MG63 (cell line): ENCODE results near the gene SLC25A45. TPM values are rescaled to one million over a fixed set of nuclear protein-coding genes. Genes with fewer than 3 reads are reported as not detected.
A peak's percentile ranks its signal among the peaks of the same experiment; 100 is the strongest.

ENCODE experiments used
- DNase-seq: peaks from one replicate; pipeline ENCODE4 v3.0.0-alpha.2; 2020
- H3K27me3 ChIP-seq: fragments of 250-450 bp; sonication (Bioruptor Pico); 2 replicates; pipeline ENCODE4 v1.5.1; 2020; ENCODE audit warnings: mild to moderate bottlenecking, moderate library complexity
- H3K36me3 ChIP-seq: fragments of 250-450 bp; sonication (Bioruptor Pico); 2 replicates; pipeline ENCODE4 v1.5.1; 2020; ENCODE audit warnings: mild to moderate bottlenecking, moderate library complexity
- H3K4me3 ChIP-seq: fragments of 250-450 bp; sonication (Bioruptor Pico); 2 replicates; pipeline ENCODE4 v1.5.1; 2020; ENCODE audit warnings: mild to moderate bottlenecking, moderate library complexity
- H3K9me3 ChIP-seq: fragments of 250-450 bp; sonication (Bioruptor Pico); 2 replicates; pipeline ENCODE4 v1.5.1; 2020; ENCODE audit warnings: mild to moderate bottlenecking, moderate library complexity
- total RNA-seq: library from RNA; depleted of rRNA; stranded (reverse); fragments of >200 nt; shearing (Covaris generic); gene quantifications from 2 replicates; pipeline ENCODE4 v1.2.3, GENCODE V29; 2014; ENCODE audit warnings: low replicate concordance

Gene SLC25A45
- total RNA-seq, 1 experiment from 2014 or later, result 1.9 TPM

- Histone ChIP-seq H3K9me3 (peaks cover 5% of the 10 kb centered on the region; the same call in 1 of the 2 replicates), H3K36me3 (peaks cover 58% of the 10 kb centered on the region), H3K27me3 (no peaks in the 10 kb centered on the region; the same call in 1 of the 2 replicates), H3K4me3 (peak overlapping the region; percentile 80)
- no peak for DNase-seq
Measured at GRCh38 chr11:65423516-65424204, 41.2 kb upstream of the SLC25A45 start.

GRCh38 chr11:65422633-65423515 lies 40.4 kb upstream of the SLC25A45 start, which contains the start of gene NEAT1:
TSS of gene NEAT1 (plus strand) at chr11:65422798.
- DNase-seq, result peak; percentile 97
- peaks cover 51% of the 10 kb centered on the region for H3K36me3 ChIP-seq
- peak within 1 kb of the TSS; percentile 80 for H3K4me3 ChIP-seq
- no peaks in the 10 kb centered on the region; the same call in 1 of the 2 replicates for H3K27me3 ChIP-seq
- peaks cover 5% of the 10 kb centered on the region; the same call in 1 of the 2 replicates for H3K9me3 ChIP-seq

GRCh38 chr11:65421794-65422632 lies 39.6 kb upstream of the SLC25A45 start:
- peak overlapping the region; percentile 80 for H3K4me3 ChIP-seq
- H3K9me3 ChIP-seq, result peaks cover 5% of the 10 kb centered on the region; the same call in 1 of the 2 replicates
- peaks cover 43% of the 10 kb centered on the region for H3K36me3 ChIP-seq
- peak; percentile 99 for DNase-seq
- no peaks in the 10 kb centered on the region; the same call in 1 of the 2 replicates for H3K27me3 ChIP-seq

GRCh38 chr11:65420979-65421793 lies 38.7 kb upstream of the SLC25A45 start:
- Histone ChIP-seq H3K4me3 (peak overlapping the region; percentile 80), H3K9me3 (peaks cover 5% of the 10 kb centered on the region; the same call in 1 of the 2 replicates), H3K36me3 (peaks cover 34% of the 10 kb centered on the region), H3K27me3 (no peaks in the 10 kb centered on the region; the same call in 1 of the 2 replicates)
- DNase-seq, result peak; percentile 99

- Histone ChIP-seq H3K27me3 (no peaks in the 10 kb centered on the region; the same call in 1 of the 2 replicates), H3K9me3 (peaks cover 5% of the 10 kb centered on the region; the same call in 1 of the 2 replicates), H3K4me3 (peak overlapping the region; percentile 9; the same call in 1 of the 2 replicates), H3K36me3 (peaks cover 28% of the 10 kb centered on the region)
- DNase-seq, result no peak
Measured at GRCh38 chr11:65420506-65420905, 38.1 kb upstream of the SLC25A45 start.

- peak; percentile 96 for DNase-seq
- Histone ChIP-seq H3K36me3 (peaks cover 22% of the 10 kb centered on the region), H3K27me3 (no peaks in the 10 kb centered on the region; the same call in 1 of the 2 replicates), H3K9me3 (peaks cover 5% of the 10 kb centered on the region; the same call in 1 of the 2 replicates), H3K4me3 (peak overlapping the region; percentile 41)
Measured at GRCh38 chr11:65419772-65420481, 37.5 kb upstream of the SLC25A45 start.

GRCh38 chr11:65419460-65419771 lies 37.0 kb upstream of the SLC25A45 start:
- peaks cover 17% of the 10 kb centered on the region for H3K36me3 ChIP-seq
- H3K4me3 ChIP-seq, result peak overlapping the region; percentile 41
- peaks cover 3% of the 10 kb centered on the region; the same call in 1 of the 2 replicates for H3K9me3 ChIP-seq
- no peaks in the 10 kb centered on the region; the same call in 1 of the 2 replicates for H3K27me3 ChIP-seq
- DNase-seq, result no peak

GRCh38 chr11:65418681-65419459 lies 36.4 kb upstream of the SLC25A45 start:
- Histone ChIP-seq H3K9me3 (peaks cover 3% of the 10 kb centered on the region; the same call in 1 of the 2 replicates), H3K4me3 (peak overlapping the region; percentile 41), H3K27me3 (no peaks in the 10 kb centered on the region; the same call in 1 of the 2 replicates), H3K36me3 (peaks cover 11% of the 10 kb centered on the region)
- DNase-seq, result peak; percentile 99

GRCh38 chr11:65418431-65418680 lies 35.9 kb upstream of the SLC25A45 start:
- Histone ChIP-seq H3K36me3 (peaks cover 10% of the 10 kb centered on the region), H3K4me3 (peak overlapping the region; percentile 41), H3K9me3 (peaks cover 3% of the 10 kb centered on the region; the same call in 1 of the 2 replicates), H3K27me3 (no peaks in the 10 kb centered on the region)
- no peak for DNase-seq

- peak overlapping the region; percentile 41; the same call in 1 of the 2 replicates for H3K4me3 ChIP-seq
- peaks cover 6% of the 10 kb centered on the region for H3K36me3 ChIP-seq
- DNase-seq, result peak; percentile 58
- no peaks in the 10 kb centered on the region for H3K27me3 ChIP-seq
- H3K9me3 ChIP-seq, result peaks cover under 1% of the 10 kb centered on the region; the same call in 1 of the 2 replicates
Measured at GRCh38 chr11:65417702-65418430, 35.4 kb upstream of the SLC25A45 start.

GRCh38 chr11:65416841-65417701 lies 34.6 kb upstream of the SLC25A45 start:
- peak overlapping the region; percentile 19; the same call in 1 of the 2 replicates for H3K4me3 ChIP-seq
- no peaks in the 10 kb centered on the region for H3K27me3 ChIP-seq
- DNase-seq, result no peak
- H3K36me3 ChIP-seq, result peaks cover 6% of the 10 kb centered on the region
- no peaks in the 10 kb centered on the region for H3K9me3 ChIP-seq

- peak; percentile 84 for DNase-seq
- H3K4me3 ChIP-seq, result peak overlapping the region; percentile 19; the same call in 1 of the 2 replicates
- H3K27me3 ChIP-seq, result no peaks in the 10 kb centered on the region
- H3K36me3 ChIP-seq, result peaks cover 10% of the 10 kb centered on the region
- no peaks in the 10 kb centered on the region for H3K9me3 ChIP-seq
Measured at GRCh38 chr11:65416341-65416824, 33.9 kb upstream of the SLC25A45 start.
